GM19397 (cell line): ENCODE data around the gene FGF10.

ENCODE experiments used
- ATAC-seq: cut with Tn5 transposase; IDR thresholded peaks from one replicate; pipeline ENCODE4 v1.9.1; 2021; ENCODE audit warnings: mild to moderate bottlenecking, moderate library complexity; ENCODE audit not compliant: unreplicated experiment

The FGF10 gene

DNA sequence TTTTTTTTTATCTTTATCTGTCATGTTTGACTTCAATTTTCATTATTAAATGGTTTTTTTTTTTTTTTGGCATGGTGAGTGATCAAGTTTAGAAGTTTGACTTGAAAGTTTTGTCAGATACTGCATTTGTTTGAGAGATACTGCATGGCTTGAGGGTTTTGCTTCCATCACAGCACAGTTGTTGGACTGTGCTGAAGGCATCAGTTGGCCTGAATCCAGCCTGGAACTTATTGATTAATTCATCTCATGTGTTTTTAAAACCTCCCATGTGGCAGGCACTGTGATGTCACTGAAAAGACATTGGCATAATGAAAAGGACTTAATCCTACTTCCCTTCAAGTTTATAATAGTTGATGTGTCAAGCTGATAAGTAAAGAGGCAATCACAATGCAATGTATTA is 128.4 kb downstream of the FGF10 start:
- ATAC-seq = no peak

DNA sequence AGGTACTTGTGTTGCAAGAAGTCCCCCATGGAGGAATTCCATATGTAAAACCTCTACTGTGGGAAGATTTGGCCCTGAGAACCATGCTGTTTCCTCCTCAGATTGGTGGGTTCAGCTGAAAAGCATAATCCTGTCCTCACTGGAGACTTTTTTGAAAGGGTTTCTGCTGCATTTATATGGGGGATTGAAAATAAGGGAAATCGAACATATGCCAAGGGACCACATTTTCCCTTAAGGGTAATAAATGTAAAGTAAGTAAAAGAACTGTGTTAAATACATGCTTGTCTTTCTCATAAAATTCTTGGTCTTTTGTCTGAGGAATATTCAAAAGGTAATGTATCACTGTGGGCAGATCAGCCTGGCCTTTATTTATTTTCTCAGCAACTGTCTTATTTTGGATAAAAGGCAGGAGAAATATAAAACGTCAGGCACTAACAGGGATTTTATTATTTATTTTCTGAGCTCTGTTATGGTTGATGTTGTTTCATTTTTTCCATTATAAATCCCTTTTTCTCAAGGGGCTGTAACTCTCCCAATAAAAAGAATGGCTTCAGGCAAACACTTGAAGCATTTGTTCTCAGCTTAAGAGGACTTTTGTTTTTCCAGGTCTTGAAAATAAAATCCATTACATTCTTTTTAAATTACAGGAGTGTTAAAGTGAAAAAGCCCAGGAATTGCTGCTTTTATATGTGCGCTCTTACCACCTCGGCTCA is 131.4 kb downstream of the FGF10 start:
- no peak for ATAC-seq

DNA sequence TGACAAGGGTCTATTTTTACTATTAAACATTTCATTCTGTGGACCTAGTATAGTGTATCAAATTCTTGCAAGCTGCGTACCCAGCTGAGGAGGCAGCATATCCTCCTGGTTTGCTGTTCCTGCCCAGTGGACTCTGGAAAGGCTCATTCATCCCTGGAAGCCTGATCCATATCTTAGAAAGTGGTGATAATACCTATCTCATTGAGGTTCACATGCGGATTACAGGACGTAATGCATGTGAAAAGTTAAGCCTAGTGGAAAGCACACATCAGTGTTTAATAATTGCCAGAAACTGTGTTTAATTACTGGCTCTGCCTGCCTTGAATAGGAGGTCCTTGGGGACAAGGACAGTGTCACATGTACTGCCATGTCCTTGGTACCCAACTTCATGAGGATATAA is 132.0 kb downstream of the FGF10 start:
- no peak for ATAC-seq
